Measurements from ENCODE around the gene ADAT1. TPM values are rescaled to one million over a fixed set of nuclear protein-coding genes. Genes with fewer than 3 reads are reported as not detected.
A peak's percentile ranks its signal among the peaks of the same experiment; 100 is the strongest.

ADAT1 gene
- total RNA-seq, 2 experiments from 2014 or later = 46.7 to 47.6 TPM

DNA sequence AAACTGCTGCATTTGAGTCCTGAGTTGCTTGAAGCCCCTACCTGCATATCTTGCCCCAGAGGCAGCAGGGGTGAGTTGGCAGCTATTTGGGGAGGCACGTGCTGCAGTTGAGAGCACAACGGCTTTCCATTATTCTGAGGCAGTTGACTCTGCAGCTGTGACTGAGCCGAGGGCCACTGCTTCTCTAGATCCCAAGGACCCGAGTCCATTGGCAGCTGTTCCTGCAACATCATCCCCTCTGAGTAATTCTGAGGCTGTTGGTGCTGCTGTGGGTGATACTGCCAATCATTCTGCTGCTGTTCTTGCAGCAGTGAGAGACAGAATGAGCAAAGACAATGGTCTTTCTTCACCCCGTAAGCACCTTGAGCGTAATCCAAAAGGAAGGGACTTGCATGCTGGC is 37.2 kb upstream of the ADAT1 start:
- intact Hi-C loops (cut with DNase I, micrococcal nuclease) = no loop called here
- POLR2A ChIA-PET = interaction anchor here (0.8 kb wide), 1 partner anchor 13 kb away, joined by 6 read pairs; the partner anchor contains the start of genes KARS1 and TERF2IP
- H3K4me1 ChIP-seq (ENCODE audit: insufficient read depth, low read length) = no peaks in the 10 kb centered on the region
- peak overlapping the region; percentile 33 for H3K27ac Mint-ChIP-seq
- H3K27ac ChIP-seq (ENCODE audit: low read depth in 1 of 2, low read length in 2 of 2) = no peak overlapping the region
- peaks cover 46% of the 10 kb centered on the region for H3K36me3 ChIP-seq (ENCODE audit: insufficient read depth, low read length)
- ATAC-seq (ENCODE audit: poor library complexity) (no peak), DNase-seq (no peak)
- H3K4me3 Mint-ChIP-seq = no peak overlapping the region
- H3K36me3 Mint-ChIP-seq (ENCODE audit: low read depth) = peaks cover 36% of the 10 kb centered on the region
- no peaks in the 10 kb centered on the region for H3K9me3 ChIP-seq (ENCODE audit: control insufficient read depth in 1 of 2, insufficient read depth in 1 of 2, low read length in 2 of 2)
- TF ChIP-seq, protein P1, sequence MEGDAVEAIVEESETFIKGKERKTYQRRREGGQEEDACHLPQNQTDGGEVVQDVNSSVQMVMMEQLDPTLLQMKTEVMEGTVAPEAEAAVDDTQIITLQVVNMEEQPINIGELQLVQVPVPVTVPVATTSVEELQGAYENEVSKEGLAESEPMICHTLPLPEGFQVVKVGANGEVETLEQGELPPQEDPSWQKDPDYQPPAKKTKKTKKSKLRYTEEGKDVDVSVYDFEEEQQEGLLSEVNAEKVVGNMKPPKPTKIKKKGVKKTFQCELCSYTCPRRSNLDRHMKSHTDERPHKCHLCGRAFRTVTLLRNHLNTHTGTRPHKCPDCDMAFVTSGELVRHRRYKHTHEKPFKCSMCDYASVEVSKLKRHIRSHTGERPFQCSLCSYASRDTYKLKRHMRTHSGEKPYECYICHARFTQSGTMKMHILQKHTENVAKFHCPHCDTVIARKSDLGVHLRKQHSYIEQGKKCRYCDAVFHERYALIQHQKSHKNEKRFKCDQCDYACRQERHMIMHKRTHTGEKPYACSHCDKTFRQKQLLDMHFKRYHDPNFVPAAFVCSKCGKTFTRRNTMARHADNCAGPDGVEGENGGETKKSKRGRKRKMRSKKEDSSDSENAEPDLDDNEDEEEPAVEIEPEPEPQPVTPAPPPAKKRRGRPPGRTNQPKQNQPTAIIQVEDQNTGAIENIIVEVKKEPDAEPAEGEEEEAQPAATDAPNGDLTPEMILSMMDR (IDR thresholded peaks at IDR 0.05) = no peak
- no peaks in the 10 kb centered on the region for H3K9me3 Mint-ChIP-seq
- H3K4me3 ChIP-seq (ENCODE audit: low read length) = no peak overlapping the region
- H3K27me3 ChIP-seq (ENCODE audit: control insufficient read depth in 1 of 2, insufficient read depth in 2 of 2, low read length in 2 of 2) = no peaks in the 10 kb centered on the region
- H3K27me3 Mint-ChIP-seq = no peaks in the 10 kb centered on the region
- CTCF ChIA-PET = no interaction called here
- peaks cover 22% of the 10 kb centered on the region for H3K4me1 Mint-ChIP-seq (ENCODE audit: low read depth)

DNA sequence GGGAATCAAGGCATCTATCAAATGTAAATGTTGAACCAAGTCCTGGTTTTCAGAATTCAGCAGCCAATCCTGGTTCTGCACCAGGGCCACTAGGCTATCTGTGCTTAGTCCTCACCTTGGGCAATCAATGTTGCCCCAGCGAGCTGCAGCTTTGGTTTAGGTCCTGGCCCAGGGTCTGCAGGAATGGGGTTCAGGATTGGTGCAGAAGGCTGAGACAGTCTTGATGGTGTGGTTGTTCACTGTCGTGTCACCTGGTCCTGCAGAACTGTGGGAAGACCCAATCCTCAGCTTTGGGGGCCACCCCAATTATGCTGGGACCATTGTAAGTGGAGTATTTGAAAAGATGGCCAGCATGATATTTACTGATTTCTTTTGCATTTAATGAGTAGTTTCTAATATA is 35.1 kb upstream of the ADAT1 start:
- intact Hi-C loops (cut with DNase I, micrococcal nuclease) = no loop called here
- CTCF ChIA-PET = no interaction called here
- H3K4me3 Mint-ChIP-seq = no peak overlapping the region
- peaks cover 34% of the 10 kb centered on the region for H3K4me1 Mint-ChIP-seq (ENCODE audit: low read depth)
- no peaks in the 10 kb centered on the region for H3K9me3 ChIP-seq (ENCODE audit: control insufficient read depth in 1 of 2, insufficient read depth in 1 of 2, low read length in 2 of 2)
- TF ChIP-seq, protein P1 (IDR thresholded peaks at IDR 0.05) = no peak
- H3K27me3 ChIP-seq (ENCODE audit: control insufficient read depth in 1 of 2, insufficient read depth in 2 of 2, low read length in 2 of 2) = no peaks in the 10 kb centered on the region
- peaks cover 63% of the 10 kb centered on the region for H3K36me3 ChIP-seq (ENCODE audit: insufficient read depth, low read length)
- ATAC-seq (ENCODE audit: poor library complexity) (no peak), DNase-seq (no peak)
- POLR2A ChIA-PET = interaction anchor here (1.1 to 1.5 kb wide), 4 partner anchors 9 to 92 kb away, joined by 3 to 5 read pairs (median 4); partner anchors contain the start of genes ADAT1 and GABARAPL2
- peaks cover 5% of the 10 kb centered on the region for H3K4me1 ChIP-seq (ENCODE audit: insufficient read depth, low read length)
- H3K36me3 Mint-ChIP-seq (ENCODE audit: low read depth) = peaks cover 56% of the 10 kb centered on the region
- H3K27ac ChIP-seq (ENCODE audit: low read depth in 1 of 2, low read length in 2 of 2) = no peak overlapping the region
- H3K9me3 Mint-ChIP-seq = no peaks in the 10 kb centered on the region
- peak overlapping the region; percentile 2 for H3K27ac Mint-ChIP-seq
- no peaks in the 10 kb centered on the region for H3K27me3 Mint-ChIP-seq
- no peak overlapping the region for H3K4me3 ChIP-seq (ENCODE audit: low read length)

DNA sequence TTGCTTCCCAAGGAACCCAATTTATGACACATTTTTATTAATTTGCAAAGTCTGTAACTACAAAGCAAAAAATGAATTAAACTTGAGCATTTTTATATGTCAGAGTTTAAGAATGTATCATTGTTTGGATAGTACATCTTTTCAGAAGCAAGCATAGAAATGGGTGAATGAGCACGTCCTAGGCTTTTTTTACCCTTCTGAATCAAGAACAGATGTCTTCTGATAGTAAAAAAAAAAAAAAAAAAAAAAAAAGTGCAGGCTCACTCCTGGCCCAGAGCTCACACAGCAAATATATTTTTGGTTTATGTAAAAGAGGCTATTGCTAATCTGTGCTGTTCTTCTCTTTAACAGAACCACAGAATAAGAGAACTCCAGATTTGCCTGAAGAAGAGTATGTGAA is 30.8 kb upstream of the ADAT1 start:
- intact Hi-C loops (cut with DNase I, micrococcal nuclease) = no loop called here
- ChIA-PET CTCF (interaction anchor here (1.6 kb wide), 1 partner anchor 137 kb away, joined by 3 read pairs; no protein-coding TSS in a partner anchor), POLR2A (no interaction called here)
- DNase-seq (no peak), ATAC-seq (ENCODE audit: poor library complexity) (no peak)
- Histone ChIP-seq H3K27ac (ENCODE audit: low read depth in 1 of 2, low read length in 2 of 2) (peak overlapping the region in 1 of 2 donors; percentile 56), H3K4me3 (ENCODE audit: low read length) (no peak overlapping the region), H3K9me3 (ENCODE audit: control insufficient read depth in 1 of 2, insufficient read depth in 1 of 2, low read length in 2 of 2) (no peaks in the 10 kb centered on the region), H3K27me3 (ENCODE audit: control insufficient read depth in 1 of 2, insufficient read depth in 2 of 2, low read length in 2 of 2) (no peaks in the 10 kb centered on the region), H3K4me1 (ENCODE audit: insufficient read depth, low read length) (peaks cover 17% of the 10 kb centered on the region), H3K36me3 (ENCODE audit: insufficient read depth, low read length) (peaks cover 54% of the 10 kb centered on the region)
- Mint-ChIP-seq H3K27me3 (no peaks in the 10 kb centered on the region), H3K36me3 (ENCODE audit: low read depth) (peaks cover 90% of the 10 kb centered on the region), H3K27ac (peak overlapping the region; percentile 100), H3K4me3 (peak overlapping the region; percentile 70), H3K4me1 (ENCODE audit: low read depth) (peaks cover 69% of the 10 kb centered on the region), H3K9me3 (no peaks in the 10 kb centered on the region)
- TF ChIP-seq, protein P1 (IDR thresholded peaks at IDR 0.05) = no peak
